GM21717 (cell line): ENCODE measurements around the gene MAST4.

Source experiments
- ATAC-seq: cut with Tn5 transposase; IDR thresholded peaks from one replicate; pipeline ENCODE4 v1.9.1; 2021; ENCODE audit warnings: mild to moderate bottlenecking, moderate library complexity; ENCODE audit not compliant: unreplicated experiment

Gene MAST4

DNA sequence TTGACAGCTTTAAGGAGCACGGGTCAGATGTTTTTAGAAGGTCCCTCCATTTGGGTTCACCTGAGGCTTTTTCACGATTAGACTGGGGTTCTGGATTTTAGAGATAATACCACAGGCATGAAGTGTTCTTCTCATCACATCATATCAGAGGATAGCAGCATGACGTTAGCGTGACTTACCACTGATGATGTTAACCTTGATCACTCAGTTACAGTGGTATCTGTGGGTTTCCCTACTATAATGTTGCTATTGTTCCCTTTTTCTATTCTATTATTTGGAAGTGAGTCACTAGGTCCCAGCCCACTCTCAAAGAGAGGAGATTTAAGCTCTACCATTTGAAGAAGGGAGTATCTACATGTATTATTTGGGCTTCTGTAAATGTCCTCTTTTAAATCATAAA lies 300.0 kb downstream of the MAST4 start:
- ATAC-seq = no peak

DNA sequence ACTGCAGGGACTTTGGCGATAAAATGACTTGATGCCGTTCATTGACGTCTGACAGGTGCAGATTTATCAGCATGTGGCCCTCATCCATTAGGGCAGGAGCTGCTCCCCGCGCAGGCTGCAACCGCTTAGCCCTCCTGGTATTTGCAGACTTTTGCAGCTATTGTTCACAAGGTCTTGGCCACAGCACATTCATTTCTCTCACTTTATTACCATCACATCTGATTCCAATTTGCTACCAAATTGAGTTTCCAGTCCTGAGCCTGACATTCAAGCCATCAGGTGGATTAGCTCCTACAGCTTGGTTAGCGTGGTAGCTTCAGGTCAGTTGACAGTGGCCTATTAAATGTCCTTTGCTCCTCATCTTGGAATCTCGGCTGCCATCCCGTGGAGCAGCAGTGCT lies 301.2 kb downstream of the MAST4 start:
- no peak for ATAC-seq

GRCh38 chr5:66898241-66898995 lies 302.2 kb downstream of the MAST4 start:
- no peak for ATAC-seq

GRCh38 chr5:66903218-66903617 lies 307.0 kb downstream of the MAST4 start:
- ATAC-seq = no peak

GRCh38 chr5:66903709-66904108 lies 307.5 kb downstream of the MAST4 start:
- no peak for ATAC-seq

DNA sequence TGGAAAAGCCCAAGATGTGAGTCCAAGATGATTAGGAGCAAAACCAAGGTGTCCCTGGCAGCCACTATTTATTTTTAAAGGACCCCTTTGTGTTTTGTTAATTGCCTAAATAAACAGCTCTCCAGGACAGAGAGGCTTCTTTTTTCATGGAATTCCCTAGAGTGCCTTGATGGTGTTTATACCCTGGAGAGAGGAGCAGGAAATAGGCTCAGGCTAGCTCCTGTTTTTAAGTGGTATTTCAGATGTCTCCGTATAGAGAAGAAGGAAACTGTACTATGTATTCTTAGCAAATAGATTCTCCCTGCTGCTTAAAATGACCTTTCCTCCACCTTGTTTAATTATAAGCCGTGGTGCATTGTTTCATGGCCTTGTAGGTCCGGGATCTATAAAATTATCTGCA lies 308.0 kb downstream of the MAST4 start:
- ATAC-seq = no peak

DNA sequence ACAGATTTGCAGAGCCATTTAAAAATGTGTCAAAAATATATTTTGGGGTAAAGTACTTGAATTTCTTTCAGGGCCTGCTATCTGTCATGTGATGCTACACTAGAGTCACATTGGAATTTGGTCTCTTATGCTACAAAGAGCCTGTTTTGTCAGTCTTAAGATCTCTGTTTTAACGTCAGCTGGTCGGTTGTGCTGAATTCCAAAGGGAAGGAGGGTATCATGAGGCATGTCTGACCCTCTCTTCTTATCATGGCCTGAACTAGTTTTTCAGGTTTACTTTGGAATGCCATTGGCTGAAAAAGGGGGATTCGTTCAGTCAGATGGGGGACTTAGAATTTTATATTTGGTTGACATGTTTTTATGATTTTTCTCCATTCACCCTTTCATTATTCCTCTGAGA lies 309.8 kb downstream of the MAST4 start:
- no peak for ATAC-seq

GRCh38 chr5:66908230-66908629 lies 312.0 kb downstream of the MAST4 start:
- ATAC-seq = no peak

- ATAC-seq = no peak
These were observed 313.2 kb downstream of the MAST4 start for GRCh38 chr5:66909364-66909763.

DNA sequence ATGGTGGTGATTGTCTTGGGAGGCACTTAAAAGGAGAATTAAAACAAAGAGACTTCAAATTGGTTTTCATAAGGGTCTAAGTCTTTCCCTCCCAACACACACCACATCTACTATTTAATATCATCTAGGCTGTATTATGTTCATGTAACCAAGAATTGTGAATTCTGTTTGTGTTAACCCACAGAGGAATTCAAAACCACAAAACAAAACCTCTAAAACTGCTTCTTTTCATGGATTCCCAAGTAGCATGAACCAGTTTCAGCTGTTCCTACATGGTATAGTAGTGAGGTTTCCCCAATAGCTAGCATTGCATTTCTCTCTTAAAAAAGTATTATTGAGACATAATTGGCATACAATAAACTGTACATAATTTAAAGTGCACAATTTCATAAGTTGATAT lies 316.6 kb downstream of the MAST4 start:
- ATAC-seq = no peak

GRCh38 chr5:66915531-66915930 lies 319.3 kb downstream of the MAST4 start:
- no peak for ATAC-seq

- ATAC-seq = no peak
These were observed 326.7 kb downstream of the MAST4 start for GRCh38 chr5:66922881-66923280.

GRCh38 chr5:66923457-66923856 lies 327.3 kb downstream of the MAST4 start:
- ATAC-seq = no peak

DNA sequence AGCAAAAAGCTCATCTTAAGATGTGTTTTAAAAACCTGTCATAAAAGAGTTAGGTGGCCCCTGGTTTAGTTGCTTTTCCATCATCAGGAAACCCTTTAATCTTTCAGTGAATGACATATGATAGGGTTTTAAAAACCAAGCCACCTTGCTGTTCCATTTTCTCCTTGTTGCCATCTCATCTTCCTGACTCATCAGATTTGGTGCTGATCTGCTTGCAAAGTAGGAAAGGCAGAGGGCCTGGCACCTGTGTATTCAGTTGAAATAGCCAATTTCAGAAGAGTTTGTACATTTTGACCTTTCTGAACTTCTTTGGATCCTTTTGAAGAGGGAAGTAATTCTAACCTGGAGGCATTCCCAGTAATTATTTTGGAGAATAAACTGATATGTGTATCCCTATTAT lies 327.7 kb downstream of the MAST4 start:
- no peak for ATAC-seq

GRCh38 chr5:66927140-66927539 lies 330.9 kb downstream of the MAST4 start:
- no peak for ATAC-seq

- no peak for ATAC-seq
These were observed 333.1 kb downstream of the MAST4 start for GRCh38 chr5:66929281-66929680.

DNA sequence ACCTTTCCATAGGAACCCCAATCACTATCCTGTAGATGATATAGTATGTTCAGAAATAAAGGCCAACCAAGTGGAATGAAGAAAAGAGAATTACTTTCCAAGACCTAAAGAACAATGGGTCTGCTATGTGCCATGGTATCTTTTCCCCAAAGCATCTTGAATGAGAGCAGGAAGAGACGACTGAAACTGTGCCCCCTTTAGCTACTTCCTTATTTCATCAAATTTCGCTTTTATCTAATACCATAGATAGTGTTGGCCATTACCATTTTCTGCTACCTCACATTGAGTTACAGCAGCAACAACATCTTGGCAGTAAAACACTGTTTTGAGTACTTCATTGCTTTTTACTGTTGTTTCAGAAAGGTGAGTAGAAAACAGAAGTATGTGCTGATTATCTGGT lies 333.8 kb downstream of the MAST4 start:
- ATAC-seq = no peak

- no peak for ATAC-seq
These were observed 335.5 kb downstream of the MAST4 start for GRCh38 chr5:66931651-66932050.

GRCh38 chr5:66932457-66932856 lies 336.3 kb downstream of the MAST4 start:
- ATAC-seq = no peak

DNA sequence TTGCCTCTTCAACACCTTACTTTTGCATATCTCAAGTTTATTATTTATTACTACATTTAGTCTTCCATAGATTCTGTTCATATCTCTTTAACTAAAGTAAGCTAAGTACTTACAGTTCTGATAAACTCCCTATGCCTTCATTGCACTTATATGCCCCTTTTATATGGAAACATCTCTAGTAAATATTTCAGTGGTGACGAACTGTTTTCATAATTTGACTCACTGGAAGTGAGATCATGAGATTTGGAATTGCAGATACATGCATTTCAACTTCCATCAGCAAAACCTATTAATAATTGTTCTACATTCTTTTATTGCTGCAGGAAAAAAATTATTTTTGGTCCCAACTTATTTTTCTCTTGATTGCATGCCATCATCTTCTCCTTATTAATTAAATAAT lies 336.9 kb downstream of the MAST4 start:
- ATAC-seq = no peak

DNA sequence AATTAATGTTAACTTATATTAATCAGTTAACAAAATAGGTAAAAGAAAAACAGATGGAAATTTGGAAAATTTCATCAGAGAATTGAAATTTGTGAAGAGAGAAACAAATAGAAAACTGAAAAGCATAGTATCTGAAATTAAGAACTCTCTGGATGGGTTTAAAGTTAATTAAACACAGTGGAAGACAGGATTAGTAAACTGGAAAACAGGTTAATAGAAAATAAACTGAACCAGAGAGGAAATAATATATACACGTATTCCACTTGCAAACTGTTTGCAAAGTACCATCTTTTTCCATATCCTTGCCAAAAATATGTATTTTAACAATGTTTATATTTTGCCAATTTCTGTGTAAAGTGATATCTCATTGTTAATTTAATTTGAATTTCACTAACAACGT lies 342.9 kb downstream of the MAST4 start:
- no peak for ATAC-seq

GRCh38 chr5:66945389-66946349 lies 349.5 kb downstream of the MAST4 start:
- ATAC-seq = peak; percentile 96
